ENCODE measurements around the gene BROX.
"Not testable (repeated sequence)": the region's sequence is repeated elsewhere in the genome, so short reads cannot be mapped to it uniquely, and the experiment has no call there.

DNA sequence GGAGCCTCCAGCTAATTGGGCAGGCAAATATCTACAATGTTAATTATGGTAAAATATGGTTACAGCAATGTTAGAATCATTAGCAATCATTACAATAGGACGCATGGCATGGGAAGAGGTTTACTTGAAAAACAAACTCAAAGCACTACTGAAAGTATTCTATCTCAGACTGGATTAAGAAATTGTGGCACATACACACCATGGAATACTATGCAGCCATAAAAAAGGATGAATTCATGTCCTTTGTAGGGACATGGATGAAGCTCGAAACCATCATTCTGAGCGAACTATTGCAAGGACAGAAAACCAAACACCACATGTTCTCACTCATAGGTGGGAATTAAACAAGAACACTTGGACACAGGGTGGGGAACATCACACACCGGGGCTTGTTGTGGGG lies 49.8 kb downstream of the BROX start:
- TF ChIP-seq, protein P1, sequence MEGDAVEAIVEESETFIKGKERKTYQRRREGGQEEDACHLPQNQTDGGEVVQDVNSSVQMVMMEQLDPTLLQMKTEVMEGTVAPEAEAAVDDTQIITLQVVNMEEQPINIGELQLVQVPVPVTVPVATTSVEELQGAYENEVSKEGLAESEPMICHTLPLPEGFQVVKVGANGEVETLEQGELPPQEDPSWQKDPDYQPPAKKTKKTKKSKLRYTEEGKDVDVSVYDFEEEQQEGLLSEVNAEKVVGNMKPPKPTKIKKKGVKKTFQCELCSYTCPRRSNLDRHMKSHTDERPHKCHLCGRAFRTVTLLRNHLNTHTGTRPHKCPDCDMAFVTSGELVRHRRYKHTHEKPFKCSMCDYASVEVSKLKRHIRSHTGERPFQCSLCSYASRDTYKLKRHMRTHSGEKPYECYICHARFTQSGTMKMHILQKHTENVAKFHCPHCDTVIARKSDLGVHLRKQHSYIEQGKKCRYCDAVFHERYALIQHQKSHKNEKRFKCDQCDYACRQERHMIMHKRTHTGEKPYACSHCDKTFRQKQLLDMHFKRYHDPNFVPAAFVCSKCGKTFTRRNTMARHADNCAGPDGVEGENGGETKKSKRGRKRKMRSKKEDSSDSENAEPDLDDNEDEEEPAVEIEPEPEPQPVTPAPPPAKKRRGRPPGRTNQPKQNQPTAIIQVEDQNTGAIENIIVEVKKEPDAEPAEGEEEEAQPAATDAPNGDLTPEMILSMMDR (IDR thresholded peaks at IDR 0.05), result not testable (repeated sequence)
- not testable (repeated sequence) for TF ChIP-seq POLR2A, EP300 (IDR thresholded peaks at IDR 0.05)
